PFSK-1 (cell line): ENCODE data around the gene AGMO.

Experiments used
- POLR2AphosphoS5 ChIP-seq: IDR thresholded peaks from 2 replicates; pipeline ENCODE4 v1.6.1; 2012; ENCODE audit warnings: low read depth, mild to moderate bottlenecking, control low read depth, low read length, moderate library complexity
- TAF1 ChIP-seq: IDR thresholded peaks from 2 replicates; pipeline ENCODE4 v1.6.1; 2012; ENCODE audit warnings: low read length, control low read depth, borderline replicate concordance; ENCODE audit not compliant: insufficient read depth
- TF ChIP-seq, protein P1 (sequence below), 2 experiments: IDR thresholded peaks; 2 replicates each; pipeline versions ENCODE4 v1.6.1 to v1.8.0; 2011 to 2012; ENCODE audit warnings: low read depth in 2 of 2, low read length in 2 of 2, control low read depth in 1 of 2, inconsistent platforms in 1 of 2, mild to moderate bottlenecking in 1 of 2, moderate library complexity in 1 of 2; ENCODE audit not compliant: insufficient read depth in 1 of 2

DNA sequence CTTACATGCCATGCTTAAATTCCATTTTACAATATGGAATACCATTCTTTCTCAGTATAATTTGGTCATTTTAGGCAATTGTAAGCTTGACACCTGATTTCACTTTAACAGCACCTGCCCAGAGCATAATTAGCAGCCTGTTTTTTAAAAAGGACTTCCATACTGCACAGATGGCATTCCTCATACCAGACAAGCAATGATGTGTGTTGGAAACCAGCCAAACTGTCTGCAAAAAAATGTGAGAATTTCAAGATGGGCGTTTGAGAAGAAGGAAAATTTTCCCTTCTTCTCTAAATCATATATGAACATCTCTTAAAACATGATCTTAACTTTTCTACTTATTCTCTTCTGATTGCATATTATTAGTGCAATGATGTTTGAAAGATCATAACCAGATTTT is 40.4 kb upstream of the AGMO start:
- TF ChIP-seq, protein P1, sequence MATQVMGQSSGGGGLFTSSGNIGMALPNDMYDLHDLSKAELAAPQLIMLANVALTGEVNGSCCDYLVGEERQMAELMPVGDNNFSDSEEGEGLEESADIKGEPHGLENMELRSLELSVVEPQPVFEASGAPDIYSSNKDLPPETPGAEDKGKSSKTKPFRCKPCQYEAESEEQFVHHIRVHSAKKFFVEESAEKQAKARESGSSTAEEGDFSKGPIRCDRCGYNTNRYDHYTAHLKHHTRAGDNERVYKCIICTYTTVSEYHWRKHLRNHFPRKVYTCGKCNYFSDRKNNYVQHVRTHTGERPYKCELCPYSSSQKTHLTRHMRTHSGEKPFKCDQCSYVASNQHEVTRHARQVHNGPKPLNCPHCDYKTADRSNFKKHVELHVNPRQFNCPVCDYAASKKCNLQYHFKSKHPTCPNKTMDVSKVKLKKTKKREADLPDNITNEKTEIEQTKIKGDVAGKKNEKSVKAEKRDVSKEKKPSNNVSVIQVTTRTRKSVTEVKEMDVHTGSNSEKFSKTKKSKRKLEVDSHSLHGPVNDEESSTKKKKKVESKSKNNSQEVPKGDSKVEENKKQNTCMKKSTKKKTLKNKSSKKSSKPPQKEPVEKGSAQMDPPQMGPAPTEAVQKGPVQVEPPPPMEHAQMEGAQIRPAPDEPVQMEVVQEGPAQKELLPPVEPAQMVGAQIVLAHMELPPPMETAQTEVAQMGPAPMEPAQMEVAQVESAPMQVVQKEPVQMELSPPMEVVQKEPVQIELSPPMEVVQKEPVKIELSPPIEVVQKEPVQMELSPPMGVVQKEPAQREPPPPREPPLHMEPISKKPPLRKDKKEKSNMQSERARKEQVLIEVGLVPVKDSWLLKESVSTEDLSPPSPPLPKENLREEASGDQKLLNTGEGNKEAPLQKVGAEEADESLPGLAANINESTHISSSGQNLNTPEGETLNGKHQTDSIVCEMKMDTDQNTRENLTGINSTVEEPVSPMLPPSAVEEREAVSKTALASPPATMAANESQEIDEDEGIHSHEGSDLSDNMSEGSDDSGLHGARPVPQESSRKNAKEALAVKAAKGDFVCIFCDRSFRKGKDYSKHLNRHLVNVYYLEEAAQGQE (IDR thresholded peaks at IDR 0.05; ENCODE audit: insufficient read depth in 1 of 2, low read depth in 2 of 2, low read length in 2 of 2) = no peak
- TF ChIP-seq POLR2AphosphoS5 (no peak), TAF1 (no peak)
